Spleen (tissue), 10 donors: ENCODE results near the gene CCDC74A. TPM values are rescaled to one million over a fixed set of nuclear protein-coding genes. Genes with fewer than 3 reads are reported as not detected.

Source experiments
- microRNA-seq, 3 donors: library from miRNA; unstranded; fragments of <30 nt; microRNA quantifications; one replicate each; pipeline versions ENCODE4 to v1.1.0, GENCODE V29; 2019 to 2020
- polyA plus RNA-seq, 3 donors: library from polyadenylated mRNA; stranded (reverse); fragments of 200-250 nt; gene quantifications; one replicate each; pipeline ENCODE4 v1.2.1, GENCODE V29; 2013
- total RNA-seq, 7 donors: library from RNA; depleted of rRNA in 3 of 7; stranded (reverse); fragments of >200 nt in 3 of 7; fragmentation: NEBNext Ultra II Directional in 4 of 7; extraction: Animal tissue kit (Norgen Biotek cat#: 25700) in 4 of 7; gene quantifications; one replicate each; pipeline versions ENCODE4 v1.1.0 to v1.2.1, GENCODE V29; 2016 to 2021
- donor health status: healthy with polysubstance abuse.
- donor health status: DM: no; HTN: no; CAD: no; lungs with moderate emphysema.
- donor health status: DM: no; HTN: no; CAD: no.
- donor health status: Bipolar disorder and iron deficiency.
- donor health status: healthy.
- donor health status: DM: no; HTN: no; CAD: no.
- donor health status: DM: yes; HTN: yes; CAD: no.

The CCDC74A gene
- total and polyA plus RNA-seq, 10 donors, result 0.44 to 3.7 (median 1.1) TPM

Small RNA genes lying within 50 kb of the gene (microRNA-seq; reads per million reads assigned to microRNA genes)
- 0 reads per million in 3 donors for gene MIR4784

Other genes with a start within 250 kb of the CCDC74A start
- not detected for gene RAB6D, start 163.7 kb upstream of the CCDC74A start, total RNA-seq
- under 1 TPM in 1 of 3 donors, not detected in 2; 0.05 TPM for gene RAB6D, start 163.7 kb upstream of the CCDC74A start, polyA plus RNA-seq
- gene TUBA3D, start 51.8 kb upstream of the CCDC74A start, total RNA-seq, result not detected
- gene TUBA3D, start 51.8 kb upstream of the CCDC74A start, polyA plus RNA-seq, result under 1 TPM in 2 of 3 donors, not detected in 1; 0.10 to 0.86 TPM
- 10 to 100 TPM; 23.7 to 70.6 (median 38.4) TPM for gene MZT2A, start 35.5 kb upstream of the CCDC74A start, total RNA-seq
- gene MZT2A, start 35.5 kb upstream of the CCDC74A start, polyA plus RNA-seq, result 100 to 1,000 TPM in 2 of 3 donors, 10 to 100 TPM in 1; 90.0 to 190 (median 108) TPM